ENCODE results near the gene PARD6G.
"Not testable (repeated sequence)": the region's sequence is repeated elsewhere in the genome, so short reads cannot be mapped to it uniquely, and the experiment has no call there.

The PARD6G gene

DNA sequence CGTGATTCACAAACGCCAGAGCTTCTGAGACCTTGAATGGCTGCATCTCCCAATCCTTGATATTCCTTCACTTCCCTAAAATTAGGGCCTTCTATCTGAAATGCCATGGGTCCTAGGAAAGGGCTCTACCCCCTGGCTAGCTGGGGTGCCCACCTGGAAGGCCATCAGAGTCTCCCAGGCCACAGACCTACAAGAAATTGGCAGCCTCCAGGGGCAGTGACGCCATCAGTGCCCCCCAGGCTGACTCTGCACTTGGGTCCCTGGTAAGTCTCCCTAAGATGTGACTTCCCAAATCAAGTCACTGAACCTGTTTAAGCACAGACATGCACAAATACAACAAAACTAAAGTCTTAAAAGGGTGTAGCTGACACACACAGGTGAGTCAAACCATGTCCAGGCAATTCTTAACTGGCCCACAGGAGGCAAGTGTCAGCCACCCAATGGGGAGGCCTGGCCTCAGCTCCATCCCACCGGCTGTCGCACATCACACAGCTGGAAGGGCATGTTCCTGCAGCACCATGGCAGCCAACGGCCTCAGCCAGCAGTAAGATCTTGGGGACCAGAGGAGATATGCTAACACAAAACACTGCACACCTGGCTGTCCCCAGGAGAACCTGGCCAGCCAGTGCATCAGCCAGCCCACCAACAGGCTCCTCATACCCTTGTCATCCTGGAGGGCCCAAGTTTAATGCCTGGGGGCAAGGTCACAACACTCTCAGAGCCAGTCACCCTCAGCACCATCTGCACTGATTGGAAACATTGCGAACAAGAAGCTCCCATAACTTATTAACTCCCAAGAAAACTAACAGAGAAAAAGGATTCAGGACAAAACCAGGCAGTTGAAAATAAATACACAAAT lies 5.2 kb downstream of the PARD6G start:
- no peak for DNase-seq

DNA sequence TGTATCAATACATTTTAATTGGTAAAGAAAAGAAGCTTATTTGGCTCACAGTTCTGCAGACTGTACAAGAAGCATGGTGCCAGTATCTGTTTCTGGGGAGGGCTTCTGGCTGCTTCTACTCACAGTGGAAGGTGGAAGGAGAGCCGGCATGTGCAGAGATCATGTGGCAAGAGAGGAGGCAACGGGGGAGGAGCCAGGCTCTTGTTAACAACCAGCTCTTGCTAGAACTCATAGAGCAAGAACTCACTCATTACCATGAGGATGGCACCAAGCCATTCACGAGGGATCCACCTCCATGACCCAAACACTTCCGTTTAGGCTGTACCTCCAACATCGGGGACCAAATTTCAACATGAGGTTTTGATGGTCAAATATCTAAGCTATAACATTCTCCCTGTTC lies 7.5 kb downstream of the PARD6G start:
- no peak for DNase-seq

GRCh38 chr18:80238651-80239260 lies 8.6 kb downstream of the PARD6G start:
- DNase-seq: no peak

GRCh38 chr18:80237519-80237918 lies 9.8 kb downstream of the PARD6G start:
- DNase-seq: not testable (repeated sequence)

- no peak for DNase-seq
These were observed 12.9 kb downstream of the PARD6G start for GRCh38 chr18:80234398-80234797.

- DNase-seq: no peak
These were observed 13.4 kb downstream of the PARD6G start for GRCh38 chr18:80233899-80234298.

GRCh38 chr18:80233201-80233835 lies 14.0 kb downstream of the PARD6G start:
- DNase-seq: no peak

- DNase-seq: no peak
These were observed 14.6 kb downstream of the PARD6G start for GRCh38 chr18:80232710-80233109.

GRCh38 chr18:80232030-80232429 lies 15.3 kb downstream of the PARD6G start:
- DNase-seq: no peak

DNA sequence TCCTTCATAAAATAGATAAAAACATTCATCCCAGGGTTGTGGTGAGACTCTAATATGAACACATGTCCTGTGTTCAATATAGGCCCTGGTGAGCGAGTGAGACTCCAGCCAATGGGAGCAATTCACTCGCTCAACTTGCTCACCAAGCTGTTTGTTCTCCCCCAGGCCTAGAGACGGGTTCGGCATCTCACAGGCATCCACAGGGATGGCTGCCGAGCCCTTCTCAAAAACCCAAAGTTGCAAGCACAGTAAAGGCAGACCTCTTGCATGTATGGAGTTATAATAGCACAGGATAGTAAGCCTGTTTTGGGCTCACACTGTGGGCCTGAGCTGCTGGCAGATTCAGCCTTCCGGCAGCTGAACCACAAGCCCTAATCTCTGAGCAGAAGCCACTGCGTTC lies 15.7 kb downstream of the PARD6G start:
- DNase-seq: no peak

- no peak for DNase-seq
These were observed 16.2 kb downstream of the PARD6G start for GRCh38 chr18:80231151-80231550.

GRCh38 chr18:80229766-80230745 lies 17.3 kb downstream of the PARD6G start:
- no peak for DNase-seq

GRCh38 chr18:80229363-80229762 lies 18.0 kb downstream of the PARD6G start:
- no peak for DNase-seq

- DNase-seq: no peak
These were observed 19.1 kb downstream of the PARD6G start for GRCh38 chr18:80228051-80228848.

- DNase-seq: no peak
These were observed 19.8 kb downstream of the PARD6G start for GRCh38 chr18:80227472-80227871.

- DNase-seq: no peak
These were observed 21.6 kb downstream of the PARD6G start for GRCh38 chr18:80225685-80226084.

- DNase-seq: no peak
These were observed 23.6 kb downstream of the PARD6G start for GRCh38 chr18:80223581-80224148.

DNA sequence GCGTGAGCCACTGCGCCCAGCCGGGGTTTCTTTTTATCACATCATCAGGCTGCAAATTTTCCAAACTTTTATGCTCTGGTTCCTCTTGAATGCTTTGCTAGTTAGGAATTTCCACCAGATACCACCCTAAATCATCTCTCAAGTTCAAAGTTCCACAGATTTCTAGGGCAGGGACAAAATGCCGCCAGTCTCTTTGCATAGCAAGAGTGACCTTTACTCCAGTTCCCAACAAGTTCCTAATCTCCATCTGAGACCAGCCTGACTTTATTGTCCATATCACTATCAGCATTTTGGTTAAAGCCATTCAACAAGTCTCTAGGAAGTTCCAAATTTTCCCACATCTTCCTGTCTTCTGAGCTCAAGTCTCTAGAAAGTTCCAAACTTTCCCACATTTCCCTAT lies 27.8 kb downstream of the PARD6G start:
- not testable (repeated sequence) for DNase-seq

- no peak for DNase-seq
These were observed 28.7 kb downstream of the PARD6G start for GRCh38 chr18:80218341-80219227.

- DNase-seq: no peak
These were observed 34.1 kb downstream of the PARD6G start for GRCh38 chr18:80213182-80213581.

Measured in NCI-H1930 (cell line).